Measurements from ENCODE around the gene SYTL2. TPM values are rescaled to one million over a fixed set of nuclear protein-coding genes. Genes with fewer than 3 reads are reported as not detected.

The SYTL2 gene
- polyA plus RNA-seq, 1 experiment: 43.5 TPM

DNA sequence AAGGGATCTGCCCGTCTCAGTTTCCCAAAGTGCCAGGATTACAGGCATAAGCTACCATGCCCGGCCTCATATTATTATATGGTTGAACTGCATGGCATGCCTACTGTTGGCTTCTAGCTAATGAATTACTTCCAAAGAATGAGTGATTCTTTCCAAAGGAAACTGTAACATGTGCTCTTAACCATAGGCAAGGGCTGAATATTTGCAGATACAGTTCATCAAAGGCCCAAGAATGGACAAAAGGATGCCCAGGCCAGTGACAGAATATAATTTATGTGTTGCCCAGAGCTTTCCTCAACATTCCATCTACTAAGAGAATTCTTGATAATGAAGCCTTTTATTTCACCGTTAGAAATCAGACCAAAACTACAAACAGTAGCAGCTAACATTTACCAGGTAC, 98.0 kb downstream of the SYTL2 start:
- ChIA-PET CTCF (interaction anchor here (1.5 to 1.6 kb wide), 2 partner anchors 32 to 142 kb away, joined by 4 to 5 read pairs; partner anchors contain the start of gene CCDC83), POLR2A (interaction anchor here (0.5 to 0.6 kb wide), 2 partner anchors 60 to 81 kb away, joined by 3 to 6 read pairs; no protein-coding TSS in a partner anchor)
- DNase-seq (ENCODE audit: low read depth): no peak
- no peaks in the 10 kb centered on the region for H3K27me3 ChIP-seq (ENCODE audit: control insufficient read depth, insufficient read depth, low read length)
- H3K36me3 ChIP-seq (ENCODE audit: control insufficient read depth, insufficient read depth, low read length): no peaks in the 10 kb centered on the region
- no peak overlapping the region for H3K4me3 ChIP-seq (ENCODE audit: low read depth, low read length)
- TF ChIP-seq, protein P1, sequence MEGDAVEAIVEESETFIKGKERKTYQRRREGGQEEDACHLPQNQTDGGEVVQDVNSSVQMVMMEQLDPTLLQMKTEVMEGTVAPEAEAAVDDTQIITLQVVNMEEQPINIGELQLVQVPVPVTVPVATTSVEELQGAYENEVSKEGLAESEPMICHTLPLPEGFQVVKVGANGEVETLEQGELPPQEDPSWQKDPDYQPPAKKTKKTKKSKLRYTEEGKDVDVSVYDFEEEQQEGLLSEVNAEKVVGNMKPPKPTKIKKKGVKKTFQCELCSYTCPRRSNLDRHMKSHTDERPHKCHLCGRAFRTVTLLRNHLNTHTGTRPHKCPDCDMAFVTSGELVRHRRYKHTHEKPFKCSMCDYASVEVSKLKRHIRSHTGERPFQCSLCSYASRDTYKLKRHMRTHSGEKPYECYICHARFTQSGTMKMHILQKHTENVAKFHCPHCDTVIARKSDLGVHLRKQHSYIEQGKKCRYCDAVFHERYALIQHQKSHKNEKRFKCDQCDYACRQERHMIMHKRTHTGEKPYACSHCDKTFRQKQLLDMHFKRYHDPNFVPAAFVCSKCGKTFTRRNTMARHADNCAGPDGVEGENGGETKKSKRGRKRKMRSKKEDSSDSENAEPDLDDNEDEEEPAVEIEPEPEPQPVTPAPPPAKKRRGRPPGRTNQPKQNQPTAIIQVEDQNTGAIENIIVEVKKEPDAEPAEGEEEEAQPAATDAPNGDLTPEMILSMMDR (IDR thresholded peaks at IDR 0.05; ENCODE audit: insufficient read depth, low read depth, low read length): no peak

DNA sequence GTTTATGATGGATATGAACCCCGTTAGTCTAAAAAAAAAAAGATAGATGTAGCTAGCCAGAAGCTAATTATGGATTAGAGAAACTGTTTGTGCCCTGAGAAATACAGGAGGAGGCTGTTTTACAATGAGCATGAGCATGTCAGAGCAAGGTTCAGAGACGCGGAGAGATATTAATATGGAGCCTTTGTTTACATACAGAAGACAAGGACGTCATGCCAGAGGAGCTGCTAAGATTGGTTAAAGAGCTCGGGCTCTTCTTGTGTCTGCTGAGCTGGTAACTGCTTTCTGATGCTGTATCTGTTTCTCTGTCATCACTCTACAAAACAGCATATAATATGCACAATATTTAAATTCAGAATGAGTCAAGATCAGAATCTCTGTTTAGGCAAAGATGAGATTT, 100.0 kb downstream of the SYTL2 start:
- H3K4me3 ChIP-seq (ENCODE audit: low read depth, low read length): no peak overlapping the region
- CTCF ChIA-PET: interaction anchor here (0.8 kb wide), 1 partner anchor 99 kb away, joined by 3 read pairs; no protein-coding TSS in a partner anchor
- DNase-seq (ENCODE audit: low read depth): no peak
- H3K27me3 ChIP-seq (ENCODE audit: control insufficient read depth, insufficient read depth, low read length): no peaks in the 10 kb centered on the region
- POLR2A ChIA-PET: no interaction called here
- H3K36me3 ChIP-seq (ENCODE audit: control insufficient read depth, insufficient read depth, low read length): no peaks in the 10 kb centered on the region
- TF ChIP-seq, protein P1 (IDR thresholded peaks at IDR 0.05; ENCODE audit: insufficient read depth, low read depth, low read length): no peak

DNA sequence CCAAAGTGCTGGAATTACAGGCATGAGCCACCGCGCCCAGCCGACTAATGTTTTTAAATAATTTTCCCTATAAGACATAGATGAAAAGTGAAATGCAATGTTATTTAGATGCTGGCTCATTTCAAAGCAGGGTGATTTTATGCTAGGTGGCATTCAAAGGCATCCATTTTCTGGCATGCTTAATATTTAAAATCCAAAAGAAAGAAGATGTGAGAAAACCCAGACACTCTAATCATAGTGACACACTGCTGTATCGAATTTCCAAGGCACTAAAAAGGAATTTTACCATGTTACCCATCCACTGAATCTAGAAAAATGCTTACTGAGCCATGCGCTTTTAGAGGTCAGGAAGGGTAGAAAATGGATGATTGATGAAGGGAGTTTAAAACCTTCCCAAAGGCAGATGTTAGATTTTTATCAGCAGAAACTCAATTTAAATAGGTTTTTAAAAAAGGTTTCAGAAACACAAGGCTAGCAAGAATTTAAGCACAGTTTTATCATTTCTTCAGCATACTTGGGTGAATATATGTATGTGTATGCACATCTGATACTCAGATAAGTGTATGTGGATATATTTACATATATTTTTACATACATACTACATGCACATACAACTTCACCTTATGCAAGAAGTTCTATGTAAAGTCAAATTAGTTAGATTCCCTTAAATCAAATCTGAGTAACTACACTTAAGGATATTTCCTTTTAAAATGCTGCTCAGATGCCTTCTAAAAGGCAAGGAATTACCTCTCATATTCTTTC, 100.8 kb downstream of the SYTL2 start:
- ChIA-PET CTCF (no interaction called here), POLR2A (no interaction called here)
- no peak overlapping the region for H3K4me3 ChIP-seq (ENCODE audit: low read depth, low read length)
- no peaks in the 10 kb centered on the region for H3K36me3 ChIP-seq (ENCODE audit: control insufficient read depth, insufficient read depth, low read length)
- TF ChIP-seq, protein P1 (IDR thresholded peaks at IDR 0.05; ENCODE audit: insufficient read depth, low read depth, low read length): no peak
- no peak for DNase-seq (ENCODE audit: low read depth)
- no peaks in the 10 kb centered on the region for H3K27me3 ChIP-seq (ENCODE audit: control insufficient read depth, insufficient read depth, low read length)

DNA sequence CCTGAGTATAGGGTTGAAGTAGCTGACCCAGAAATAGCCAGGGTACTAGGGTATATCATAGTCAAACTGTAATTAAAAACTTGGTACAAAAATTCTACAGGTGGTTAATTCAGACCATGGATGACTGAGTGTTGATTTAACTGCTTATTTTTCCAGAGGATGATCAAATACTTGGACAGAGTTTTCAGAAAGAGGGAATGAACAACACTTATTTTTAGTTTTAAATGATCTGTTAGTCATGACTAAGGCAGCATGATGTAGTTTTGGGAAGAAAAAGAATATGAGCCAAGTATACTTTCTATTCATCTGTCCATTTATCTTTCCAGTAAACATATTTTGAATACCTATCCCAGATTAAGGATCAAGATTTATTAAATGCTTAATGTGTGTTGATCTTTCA, 105.1 kb downstream of the SYTL2 start:
- Histone ChIP-seq H3K4me3 (ENCODE audit: low read depth, low read length) (no peak overlapping the region), H3K27me3 (ENCODE audit: control insufficient read depth, insufficient read depth, low read length) (no peaks in the 10 kb centered on the region), H3K36me3 (ENCODE audit: control insufficient read depth, insufficient read depth, low read length) (peaks cover 2% of the 10 kb centered on the region; the same call in 1 of the 2 replicates)
- ChIA-PET CTCF (interaction anchor here (1.2 kb wide), 1 partner anchor 149 kb away, joined by 3 read pairs; no protein-coding TSS in a partner anchor), POLR2A (no interaction called here)
- TF ChIP-seq, protein P1 (IDR thresholded peaks at IDR 0.05; ENCODE audit: insufficient read depth, low read depth, low read length): no peak
- peak; percentile 39 for DNase-seq (ENCODE audit: low read depth)

DNA sequence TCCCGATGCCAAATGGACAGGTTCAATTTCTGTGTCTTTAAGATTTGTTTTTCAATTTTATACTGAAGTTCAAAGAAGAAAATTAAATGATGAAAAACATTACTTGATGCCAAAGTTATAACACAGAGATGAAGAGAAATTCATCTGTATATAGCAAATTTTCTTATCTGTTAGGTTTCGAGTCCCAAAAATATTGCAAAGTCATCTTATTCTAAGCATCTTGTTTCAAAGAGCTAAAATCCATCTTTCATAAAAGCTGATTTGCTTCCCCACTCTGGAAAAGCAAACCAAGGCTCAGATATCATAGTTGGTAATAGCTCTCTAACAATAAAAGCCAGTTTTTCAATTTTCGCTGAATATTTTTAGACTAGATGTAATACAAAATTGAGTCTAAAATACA, 106.0 kb downstream of the SYTL2 start:
- no peak for DNase-seq (ENCODE audit: low read depth)
- Histone ChIP-seq H3K4me3 (ENCODE audit: low read depth, low read length) (no peak overlapping the region), H3K27me3 (ENCODE audit: control insufficient read depth, insufficient read depth, low read length) (no peaks in the 10 kb centered on the region), H3K36me3 (ENCODE audit: control insufficient read depth, insufficient read depth, low read length) (peaks cover 2% of the 10 kb centered on the region; the same call in 1 of the 2 replicates)
- TF ChIP-seq, protein P1 (IDR thresholded peaks at IDR 0.05; ENCODE audit: insufficient read depth, low read depth, low read length): no peak
- ChIA-PET CTCF (interaction anchor here (1.2 kb wide), 1 partner anchor 150 kb away, joined by 3 read pairs; no protein-coding TSS in a partner anchor), POLR2A (no interaction called here)
